H1 (cell line): ENCODE data around the gene FRK. TPM values are rescaled to one million over a fixed set of nuclear protein-coding genes. Genes with fewer than 3 reads are reported as not detected.

Source experiments
- CTCF ChIA-PET: fragments of 300-600 bp; sonication (Branson Sonifier 250); formaldehyde crosslinking; loops from one replicate; lab custom pipeline; 2021; ENCODE audit not compliant: partially characterized antibody; lab: Charles Lee
- POLR2A ChIA-PET: fragments of 300-600 bp; sonication (Branson Sonifier 250); formaldehyde crosslinking; loops from one replicate; lab custom pipeline; 2021; ENCODE audit warnings: inconsistent platforms; ENCODE audit not compliant: partially characterized antibody; lab: Charles Lee
- DNase-seq, 2 experiments: peaks; one replicate each; pipeline versions ENCODE4 v3.0.0 to v3.0.0-alpha.2; 2010 to 2022; ENCODE audit warnings: low spot score in 2 of 2, low read depth in 1 of 2, mixed read lengths in 1 of 2
- FAIRE-seq: peaks from 2 replicates; lab custom pipeline; 2011; peaks lifted over from hg19 to GRCh38; lab: Jason Lieb, UNC
- H2AFZ ChIP-seq: 2 replicates; pipeline ENCODE4 v1.8.1; 2012; ENCODE audit warnings: low read length, inconsistent platforms
- H2AK5ac ChIP-seq: 2 replicates; pipeline ENCODE4 v1.6.1; 2013; ENCODE audit warnings: low read depth, low read length
- H2BK120ac ChIP-seq: replicated peaks from 2 replicates; pipeline ENCODE3; 2013; ENCODE audit warnings: low read depth, low read length, inconsistent platforms
- H2BK12ac ChIP-seq: 2 replicates; pipeline ENCODE4 v1.6.1; 2013; ENCODE audit warnings: low read depth, low read length
- H2BK15ac ChIP-seq: 2 replicates; pipeline ENCODE4 v1.6.1; 2013; ENCODE audit warnings: low read length
- H2BK20ac ChIP-seq: 2 replicates; pipeline ENCODE4 v1.6.1; 2013; ENCODE audit warnings: low read length
- H2BK5ac ChIP-seq: 2 replicates; pipeline ENCODE4 v1.6.1; 2013; ENCODE audit warnings: low read depth, low read length
- H3K14ac ChIP-seq: 2 replicates; pipeline ENCODE4 v1.6.1; 2013; ENCODE audit warnings: inconsistent platforms; ENCODE audit not compliant: insufficient read length
- H3K18ac ChIP-seq: 2 replicates; pipeline ENCODE4 v1.6.1; 2013; ENCODE audit warnings: low read length; ENCODE audit errors: extremely low read depth
- H3K23ac ChIP-seq: 2 replicates; pipeline ENCODE4 v1.6.1; 2013; ENCODE audit warnings: inconsistent platforms; ENCODE audit not compliant: insufficient read length
- H3K23me2 ChIP-seq: 2 replicates; pipeline ENCODE4 v1.6.1; 2013; ENCODE audit warnings: low read depth, low read length
- H3K27ac ChIP-seq: 2 replicates; pipeline ENCODE4 v1.6.1; 2011; ENCODE audit warnings: low read depth, low read length, inconsistent platforms
- H3K27me3 ChIP-seq, 4 experiments: replicated peaks in 1 of 4; 1 replicate in 1 of 4; 2 replicates in 3 of 4; pipeline versions ENCODE4 v1.6.1 to v1.8.1; 2011 to 2013; ENCODE audit warnings: low read length in 3 of 4, mild to moderate bottlenecking in 3 of 4, inconsistent platforms in 2 of 4, mixed read lengths in 2 of 4, moderate library complexity in 1 of 4; ENCODE audit not compliant: control insufficient read depth in 3 of 4, insufficient read depth in 3 of 4; ENCODE audit errors: extremely low read depth in 1 of 4
- H3K36me3 ChIP-seq, 4 experiments: 2 replicates each; pipeline versions ENCODE4 v1.6.1 to v1.8.1; 2011 to 2013; ENCODE audit warnings: mild to moderate bottlenecking in 4 of 4, low read length in 3 of 4, moderate library complexity in 2 of 4, control low read depth in 1 of 4, inconsistent platforms in 1 of 4; ENCODE audit not compliant: insufficient read depth in 4 of 4, control insufficient read depth in 2 of 4
- H3K4ac ChIP-seq: replicated peaks from 2 replicates; pipeline ENCODE3; 2013; ENCODE audit warnings: low read length, low read depth, mixed read lengths, inconsistent platforms; ENCODE audit not compliant: insufficient read length
- H3K4me1 ChIP-seq, 4 experiments: replicated peaks in 1 of 4; 1 replicate in 1 of 4; 2 replicates in 3 of 4; pipeline versions ENCODE4 v1.6.1 to v1.8.1; 2011 to 2013; ENCODE audit warnings: low read length in 3 of 4, inconsistent platforms in 2 of 4, mixed read lengths in 1 of 4; ENCODE audit not compliant: insufficient read depth in 4 of 4, control insufficient read depth in 3 of 4
- H3K4me2 ChIP-seq, 2 experiments: 2 replicates each; pipeline versions ENCODE4 v1.6.1 to v1.8.1; 2011 to 2013; ENCODE audit warnings: low read depth in 2 of 2, low read length in 2 of 2, control low read depth in 1 of 2, inconsistent platforms in 1 of 2, mild to moderate bottlenecking in 1 of 2; ENCODE audit not compliant: insufficient read depth in 1 of 2
- H3K4me3 ChIP-seq, 4 experiments: fragments of 200-600, 300-600 bp in 1 of 4; sonication (generic), shearing (Covaris generic), sonication (Bioruptor Twin) in 1 of 4; 2 replicates each; pipeline versions ENCODE4 v1.5.1 to v1.8.1; 2011 to 2016; ENCODE audit warnings: low read length in 4 of 4, low read depth in 3 of 4, control low read depth in 2 of 4, inconsistent platforms in 2 of 4, mild to moderate bottlenecking in 2 of 4, mixed read lengths in 1 of 4, moderate library complexity in 1 of 4; ENCODE audit not compliant: insufficient read depth in 2 of 4; ENCODE audit errors: extremely low read depth in 1 of 4
- H3K56ac ChIP-seq: replicated peaks from 2 replicates; pipeline ENCODE3; 2013; ENCODE audit warnings: low read depth, mild to moderate bottlenecking, mixed read lengths, low read length, inconsistent platforms; ENCODE audit not compliant: insufficient read length
- H3K79me1 ChIP-seq: 2 replicates; pipeline ENCODE4 v1.6.1; 2013; ENCODE audit warnings: low read depth, low read length, control low read depth
- H3K79me2 ChIP-seq, 2 experiments: 2 replicates each; pipeline versions ENCODE4 v1.6.1 to v1.8.1; 2012 to 2013; ENCODE audit warnings: low read length in 2 of 2, mild to moderate bottlenecking in 2 of 2, inconsistent platforms in 1 of 2; ENCODE audit not compliant: insufficient read depth in 2 of 2, control insufficient read depth in 1 of 2
- H3K9ac ChIP-seq, 4 experiments: replicated peaks in 1 of 4; 1 replicate in 1 of 4; 2 replicates in 3 of 4; pipeline versions ENCODE4 v1.6.1 to v1.8.1; 2011 to 2013; ENCODE audit warnings: low read depth in 3 of 4, low read length in 3 of 4, control low read depth in 2 of 4, mild to moderate bottlenecking in 2 of 4, moderate library complexity in 2 of 4, inconsistent platforms in 1 of 4; ENCODE audit errors: extremely low read depth in 1 of 4
- H3K9me3 ChIP-seq, 2 experiments: 2 replicates each; pipeline versions ENCODE4 v1.6.1 to v1.8.1; 2012 to 2013; ENCODE audit warnings: mild to moderate bottlenecking in 2 of 2, moderate library complexity in 2 of 2, control low read depth in 1 of 2, inconsistent platforms in 1 of 2, low read depth in 1 of 2, low read length in 1 of 2, mixed read lengths in 1 of 2; ENCODE audit not compliant: insufficient read depth in 2 of 2
- H4K20me1 ChIP-seq, 2 experiments: replicated peaks in 1 of 2; 2 replicates each; pipeline versions ENCODE3 to v1.8.1; 2011 to 2013; ENCODE audit warnings: inconsistent platforms in 2 of 2, low read length in 2 of 2, mild to moderate bottlenecking in 1 of 2; ENCODE audit not compliant: insufficient read depth in 2 of 2, control insufficient read depth in 1 of 2
- H4K5ac ChIP-seq: 2 replicates; pipeline ENCODE4 v1.6.1; 2013; ENCODE audit warnings: low read length, low read depth, mixed read lengths, inconsistent platforms; ENCODE audit not compliant: insufficient read length
- H4K8ac ChIP-seq: 2 replicates; pipeline ENCODE4 v1.8.0; 2013; ENCODE audit warnings: mild to moderate bottlenecking, moderate library complexity, low read length, inconsistent platforms; ENCODE audit not compliant: insufficient read depth; ENCODE audit errors: extremely low read depth
- H4K91ac ChIP-seq: replicated peaks from 2 replicates; pipeline ENCODE3; 2013; ENCODE audit warnings: low read length, mixed read lengths, inconsistent platforms; ENCODE audit not compliant: insufficient read length
- ATF3 ChIP-seq: IDR thresholded peaks from 2 replicates; pipeline ENCODE4 v1.6.1; 2011; ENCODE audit warnings: low read depth, mild to moderate bottlenecking, low read length; ENCODE audit not compliant: insufficient read depth
- GTF2F1 ChIP-seq: IDR thresholded peaks from 2 replicates; pipeline ENCODE4 v1.6.1; 2012; ENCODE audit warnings: low read depth, low read length, improper control_type of control experiment, borderline replicate concordance
- NRF1 ChIP-seq: IDR thresholded peaks from 2 replicates; pipeline ENCODE4 v1.6.1; 2011; ENCODE audit warnings: mild to moderate bottlenecking, low read depth, low read length, improper control_type of control experiment
- RXRA ChIP-seq: IDR thresholded peaks from 2 replicates; pipeline ENCODE4 v1.6.1; 2011; ENCODE audit warnings: low read depth, mild to moderate bottlenecking, low read length, moderate library complexity; ENCODE audit not compliant: insufficient read depth
- WGBS, 2 experiments: shearing (Covaris generic) in 1 of 2; methylation state at CpG; one replicate each; pipeline versions ENCODE4 v1.1.6 to v1.1.7; 2013 to 2015; ENCODE audit warnings: low lambda C conversion rate in 2 of 2, mixed read lengths in 2 of 2, inconsistent platforms in 1 of 2, low coverage in 1 of 2, missing lambda C conversion rate in 1 of 2; ENCODE audit not compliant: insufficient replicate concordance in 2 of 2, insufficient coverage in 1 of 2, insufficient read length in 1 of 2; ENCODE audit errors: extremely low coverage in 1 of 2, missing lambda C conversion rate in 1 of 2; 5-methylcytosine and 5-hydroxymethylcytosine counted together
- polyA plus RNA-seq, 7 experiments: library from polyadenylated mRNA; depleted of rRNA in 3 of 7; stranded (reverse) in 5 of 7; unstranded in 2 of 7; fragments of >200 nt in 5 of 7; fragments of 200-250 nt in 2 of 7; gene quantifications; 1 replicate in 5 of 7; 2 replicates in 1 of 7; 4 replicates in 1 of 7; pipeline versions ENCODE4 v1.2.1 to v1.2.3, GENCODE V29; 2011 to 2013; ENCODE audit warnings: missing spikeins in 2 of 7, mixed read lengths in 2 of 7
- total RNA-seq: library from RNA; stranded (reverse); fragmentation: NEBNext Ultra II Directional; extraction: Animal tissue kit (Norgen Biotek cat#: 25700); gene quantifications from 2 replicates; pipeline ENCODE4 v1.2.1, GENCODE V29; 2021

FRK gene
- total and polyA plus RNA-seq, 2 of the 8 experiments (the other 6 are each of a cell fraction or from before 2014, with no cell fraction given): 0.11 to 0.24 TPM

- FAIRE-seq (no peak), DNase-seq (no peak)
- no peak overlapping the region for H2BK20ac ChIP-seq
- no peak overlapping the region for H3K18ac ChIP-seq
- WGBS, 2 experiments: 92% methylated on average over 3 of the region's 3 CpGs; no CpG with 5 or more reads in 1 of the 2 experiments
- no peak overlapping the region for H2BK15ac ChIP-seq
- H3K9me3 ChIP-seq: no peaks in the 10 kb centered on the region
- H3K4me1 ChIP-seq: no peaks in the 10 kb centered on the region
- POLR2A ChIA-PET: no interaction called here
- no peak overlapping the region for H3K4ac ChIP-seq
- H3K14ac ChIP-seq: no peak overlapping the region
- no peak overlapping the region for H2AFZ ChIP-seq
- H3K23me2 ChIP-seq: no peaks in the 10 kb centered on the region
- no peaks in the 10 kb centered on the region for H3K36me3 ChIP-seq
- no peaks in the 10 kb centered on the region for H3K79me2 ChIP-seq
- no peak overlapping the region for H4K5ac ChIP-seq
- no peak overlapping the region for H3K27ac ChIP-seq
- CTCF ChIA-PET: interaction anchor here (0.7 to 2.3 kb wide), 4 partner anchors 14 to 45 kb away, joined by 3 to 8 read pairs (median 4); partner anchors contain the start of gene FRK
- no peak overlapping the region for H2BK120ac ChIP-seq
- no peaks in the 10 kb centered on the region for H3K27me3 ChIP-seq
- no peak for TF ChIP-seq ATF3
- TF ChIP-seq GTF2F1: no peak
- no peak for TF ChIP-seq RXRA
- no peak for TF ChIP-seq NRF1
- H3K4me2 ChIP-seq: no peak overlapping the region
- H3K79me1 ChIP-seq: no peaks in the 10 kb centered on the region
- H3K56ac ChIP-seq: no peak overlapping the region
- H2AK5ac ChIP-seq: no peak overlapping the region
- H2BK12ac ChIP-seq: no peak overlapping the region
- no peak overlapping the region for H2BK5ac ChIP-seq
- no peak overlapping the region for H3K23ac ChIP-seq
- no peak overlapping the region for H3K9ac ChIP-seq
- no peak overlapping the region for H4K8ac ChIP-seq
- H3K4me3 ChIP-seq: no peak overlapping the region
- H4K20me1 ChIP-seq: no peaks in the 10 kb centered on the region
- H4K91ac ChIP-seq: no peak overlapping the region
Observed at GRCh38 chr6:116047173-116047933, 13.3 kb downstream of the FRK start.
